Renal cortical epithelial cell (primary cell): ENCODE data around the gene DENND2A. TPM values are rescaled to one million over a fixed set of nuclear protein-coding genes. Genes with fewer than 3 reads are reported as not detected.
"Not testable (repeated sequence)": the region's sequence is repeated elsewhere in the genome, so short reads cannot be mapped to it uniquely, and the experiment has no call there.

Source experiments
- DNase-seq: peaks from one replicate; pipeline ENCODE4 v3.0.0-alpha.2; 2011; ENCODE audit warnings: low read depth
- total RNA-seq: library from RNA; depleted of rRNA; stranded (reverse); fragments of >200 nt; gene quantifications from 2 replicates; pipeline ENCODE4 v1.2.3, GENCODE V29; 2014

DENND2A gene
- total RNA-seq, 1 donor from 2014 or later = 67.9 TPM

GRCh38 chr7:140551355-140552239, 89.0 kb downstream of the DENND2A start:
- no peak for DNase-seq

GRCh38 chr7:140546947-140547346, 93.7 kb downstream of the DENND2A start:
- DNase-seq = no peak

- DNase-seq = no peak
Measured at GRCh38 chr7:140544388-140544826, 96.2 kb downstream of the DENND2A start.

GRCh38 chr7:140542228-140542603, 98.4 kb downstream of the DENND2A start:
- no peak for DNase-seq

GRCh38 chr7:140541513-140542227, 98.9 kb downstream of the DENND2A start:
- peak; percentile 87 for DNase-seq

GRCh38 chr7:140541176-140541512, 99.5 kb downstream of the DENND2A start:
- no peak for DNase-seq

- DNase-seq = no peak
Measured at GRCh38 chr7:140540136-140540777, 100.4 kb downstream of the DENND2A start.

GRCh38 chr7:140539461-140539860, 101.2 kb downstream of the DENND2A start:
- no peak for DNase-seq

- DNase-seq = no peak
Measured at GRCh38 chr7:140537750-140538482, 102.7 kb downstream of the DENND2A start.

GRCh38 chr7:140534743-140535142, 105.9 kb downstream of the DENND2A start:
- DNase-seq = no peak

GRCh38 chr7:140533394-140533872, 107.2 kb downstream of the DENND2A start:
- DNase-seq = no peak

- DNase-seq = not testable (repeated sequence)
Measured at GRCh38 chr7:140529428-140529827, 111.2 kb downstream of the DENND2A start.

GRCh38 chr7:140526787-140527664, 113.6 kb downstream of the DENND2A start:
- DNase-seq = peak; percentile 19

GRCh38 chr7:140526214-140526613, 114.4 kb downstream of the DENND2A start:
- DNase-seq = no peak

GRCh38 chr7:140525743-140526142, 114.9 kb downstream of the DENND2A start:
- peak; percentile 34 for DNase-seq

GRCh38 chr7:140521421-140521820, 119.2 kb downstream of the DENND2A start:
- no peak for DNase-seq

GRCh38 chr7:140519007-140519399, 121.6 kb downstream of the DENND2A start:
- DNase-seq = no peak

- no peak for DNase-seq
Measured at GRCh38 chr7:140518370-140519006, 122.1 kb downstream of the DENND2A start.

GRCh38 chr7:140517546-140518369, 122.9 kb downstream of the DENND2A start:
- DNase-seq = peak; percentile 76
